H1 (cell line): ENCODE data around the gene GRIK1. TPM values are rescaled to one million over a fixed set of nuclear protein-coding genes. Genes with fewer than 3 reads are reported as not detected.

Source experiments
- CTCF ChIA-PET: fragments of 300-600 bp; sonication (Branson Sonifier 250); formaldehyde crosslinking; loops from one replicate; lab custom pipeline; 2021; ENCODE audit not compliant: partially characterized antibody; lab: Charles Lee
- POLR2A ChIA-PET: fragments of 300-600 bp; sonication (Branson Sonifier 250); formaldehyde crosslinking; loops from one replicate; lab custom pipeline; 2021; ENCODE audit warnings: inconsistent platforms; ENCODE audit not compliant: partially characterized antibody; lab: Charles Lee
- DNase-seq, 2 experiments: peaks; one replicate each; pipeline versions ENCODE4 v3.0.0 to v3.0.0-alpha.2; 2010 to 2022; ENCODE audit warnings: low spot score in 2 of 2, low read depth in 1 of 2, mixed read lengths in 1 of 2
- FAIRE-seq: peaks from 2 replicates; lab custom pipeline; 2011; peaks lifted over from hg19 to GRCh38; lab: Jason Lieb, UNC
- H2AFZ ChIP-seq: 2 replicates; pipeline ENCODE4 v1.8.1; 2012; ENCODE audit warnings: low read length, inconsistent platforms
- H2AK5ac ChIP-seq: 2 replicates; pipeline ENCODE4 v1.6.1; 2013; ENCODE audit warnings: low read depth, low read length
- H2BK120ac ChIP-seq: replicated peaks from 2 replicates; pipeline ENCODE3; 2013; ENCODE audit warnings: low read depth, low read length, inconsistent platforms
- H2BK12ac ChIP-seq: 2 replicates; pipeline ENCODE4 v1.6.1; 2013; ENCODE audit warnings: low read depth, low read length
- H2BK15ac ChIP-seq: 2 replicates; pipeline ENCODE4 v1.6.1; 2013; ENCODE audit warnings: low read length
- H2BK20ac ChIP-seq: 2 replicates; pipeline ENCODE4 v1.6.1; 2013; ENCODE audit warnings: low read length
- H2BK5ac ChIP-seq: 2 replicates; pipeline ENCODE4 v1.6.1; 2013; ENCODE audit warnings: low read depth, low read length
- H3K14ac ChIP-seq: 2 replicates; pipeline ENCODE4 v1.6.1; 2013; ENCODE audit warnings: inconsistent platforms; ENCODE audit not compliant: insufficient read length
- H3K18ac ChIP-seq: 2 replicates; pipeline ENCODE4 v1.6.1; 2013; ENCODE audit warnings: low read length; ENCODE audit errors: extremely low read depth
- H3K23ac ChIP-seq: 2 replicates; pipeline ENCODE4 v1.6.1; 2013; ENCODE audit warnings: inconsistent platforms; ENCODE audit not compliant: insufficient read length
- H3K23me2 ChIP-seq: 2 replicates; pipeline ENCODE4 v1.6.1; 2013; ENCODE audit warnings: low read depth, low read length
- H3K27ac ChIP-seq: 2 replicates; pipeline ENCODE4 v1.6.1; 2011; ENCODE audit warnings: low read depth, low read length, inconsistent platforms
- H3K27me3 ChIP-seq, 4 experiments: replicated peaks in 1 of 4; 1 replicate in 1 of 4; 2 replicates in 3 of 4; pipeline versions ENCODE4 v1.6.1 to v1.8.1; 2011 to 2013; ENCODE audit warnings: low read length in 3 of 4, mild to moderate bottlenecking in 3 of 4, inconsistent platforms in 2 of 4, mixed read lengths in 2 of 4, moderate library complexity in 1 of 4; ENCODE audit not compliant: control insufficient read depth in 3 of 4, insufficient read depth in 3 of 4; ENCODE audit errors: extremely low read depth in 1 of 4
- H3K36me3 ChIP-seq, 4 experiments: 2 replicates each; pipeline versions ENCODE4 v1.6.1 to v1.8.1; 2011 to 2013; ENCODE audit warnings: mild to moderate bottlenecking in 4 of 4, low read length in 3 of 4, moderate library complexity in 2 of 4, control low read depth in 1 of 4, inconsistent platforms in 1 of 4; ENCODE audit not compliant: insufficient read depth in 4 of 4, control insufficient read depth in 2 of 4
- H3K4ac ChIP-seq: replicated peaks from 2 replicates; pipeline ENCODE3; 2013; ENCODE audit warnings: low read length, low read depth, mixed read lengths, inconsistent platforms; ENCODE audit not compliant: insufficient read length
- H3K4me1 ChIP-seq, 4 experiments: replicated peaks in 1 of 4; 1 replicate in 1 of 4; 2 replicates in 3 of 4; pipeline versions ENCODE4 v1.6.1 to v1.8.1; 2011 to 2013; ENCODE audit warnings: low read length in 3 of 4, inconsistent platforms in 2 of 4, mixed read lengths in 1 of 4; ENCODE audit not compliant: insufficient read depth in 4 of 4, control insufficient read depth in 3 of 4
- H3K4me2 ChIP-seq, 2 experiments: 2 replicates each; pipeline versions ENCODE4 v1.6.1 to v1.8.1; 2011 to 2013; ENCODE audit warnings: low read depth in 2 of 2, low read length in 2 of 2, control low read depth in 1 of 2, inconsistent platforms in 1 of 2, mild to moderate bottlenecking in 1 of 2; ENCODE audit not compliant: insufficient read depth in 1 of 2
- H3K4me3 ChIP-seq, 4 experiments: fragments of 200-600, 300-600 bp in 1 of 4; sonication (generic), shearing (Covaris generic), sonication (Bioruptor Twin) in 1 of 4; 2 replicates each; pipeline versions ENCODE4 v1.5.1 to v1.8.1; 2011 to 2016; ENCODE audit warnings: low read length in 4 of 4, low read depth in 3 of 4, control low read depth in 2 of 4, inconsistent platforms in 2 of 4, mild to moderate bottlenecking in 2 of 4, mixed read lengths in 1 of 4, moderate library complexity in 1 of 4; ENCODE audit not compliant: insufficient read depth in 2 of 4; ENCODE audit errors: extremely low read depth in 1 of 4
- H3K56ac ChIP-seq: replicated peaks from 2 replicates; pipeline ENCODE3; 2013; ENCODE audit warnings: low read depth, mild to moderate bottlenecking, mixed read lengths, low read length, inconsistent platforms; ENCODE audit not compliant: insufficient read length
- H3K79me1 ChIP-seq: 2 replicates; pipeline ENCODE4 v1.6.1; 2013; ENCODE audit warnings: low read depth, low read length, control low read depth
- H3K79me2 ChIP-seq, 2 experiments: 2 replicates each; pipeline versions ENCODE4 v1.6.1 to v1.8.1; 2012 to 2013; ENCODE audit warnings: low read length in 2 of 2, mild to moderate bottlenecking in 2 of 2, inconsistent platforms in 1 of 2; ENCODE audit not compliant: insufficient read depth in 2 of 2, control insufficient read depth in 1 of 2
- H3K9ac ChIP-seq, 4 experiments: replicated peaks in 1 of 4; 1 replicate in 1 of 4; 2 replicates in 3 of 4; pipeline versions ENCODE4 v1.6.1 to v1.8.1; 2011 to 2013; ENCODE audit warnings: low read depth in 3 of 4, low read length in 3 of 4, control low read depth in 2 of 4, mild to moderate bottlenecking in 2 of 4, moderate library complexity in 2 of 4, inconsistent platforms in 1 of 4; ENCODE audit errors: extremely low read depth in 1 of 4
- H3K9me3 ChIP-seq, 2 experiments: 2 replicates each; pipeline versions ENCODE4 v1.6.1 to v1.8.1; 2012 to 2013; ENCODE audit warnings: mild to moderate bottlenecking in 2 of 2, moderate library complexity in 2 of 2, control low read depth in 1 of 2, inconsistent platforms in 1 of 2, low read depth in 1 of 2, low read length in 1 of 2, mixed read lengths in 1 of 2; ENCODE audit not compliant: insufficient read depth in 2 of 2
- H4K20me1 ChIP-seq, 2 experiments: replicated peaks in 1 of 2; 2 replicates each; pipeline versions ENCODE3 to v1.8.1; 2011 to 2013; ENCODE audit warnings: inconsistent platforms in 2 of 2, low read length in 2 of 2, mild to moderate bottlenecking in 1 of 2; ENCODE audit not compliant: insufficient read depth in 2 of 2, control insufficient read depth in 1 of 2
- H4K5ac ChIP-seq: 2 replicates; pipeline ENCODE4 v1.6.1; 2013; ENCODE audit warnings: low read length, low read depth, mixed read lengths, inconsistent platforms; ENCODE audit not compliant: insufficient read length
- H4K8ac ChIP-seq: 2 replicates; pipeline ENCODE4 v1.8.0; 2013; ENCODE audit warnings: mild to moderate bottlenecking, moderate library complexity, low read length, inconsistent platforms; ENCODE audit not compliant: insufficient read depth; ENCODE audit errors: extremely low read depth
- H4K91ac ChIP-seq: replicated peaks from 2 replicates; pipeline ENCODE3; 2013; ENCODE audit warnings: low read length, mixed read lengths, inconsistent platforms; ENCODE audit not compliant: insufficient read length
- ASH2L ChIP-seq: fragments of 200-600, 300-600 bp; sonication (generic); IDR thresholded peaks from one replicate; pipeline ENCODE4 v1.7.1; 2017; ENCODE audit warnings: low read length
- EP300 ChIP-seq, 2 experiments: IDR thresholded peaks; 1 replicate in 1 of 2; 2 replicates in 1 of 2; pipeline ENCODE4 v1.6.1; 2011 to 2012; ENCODE audit warnings: low read depth in 2 of 2, low read length in 2 of 2, mild to moderate bottlenecking in 2 of 2, borderline replicate concordance in 1 of 2, inconsistent platforms in 1 of 2, moderate library complexity in 1 of 2
- JUN ChIP-seq: IDR thresholded peaks from 2 replicates; pipeline ENCODE4 v1.6.1; 2011; ENCODE audit warnings: low read depth, mild to moderate bottlenecking, improper control_type of control experiment, low read length
- KDM1A ChIP-seq: fragments of 200-600, 300-600 bp; sonication (generic); IDR thresholded peaks from 2 replicates; pipeline ENCODE4 v1.7.1; 2016; ENCODE audit warnings: mild to moderate bottlenecking, low read length, borderline replicate concordance
- POLR2A ChIP-seq, 2 experiments: IDR thresholded peaks; 1 replicate in 1 of 2; 2 replicates in 1 of 2; pipeline ENCODE4 v1.6.1; 2011; ENCODE audit warnings: low read depth in 2 of 2, low read length in 2 of 2, mild to moderate bottlenecking in 2 of 2; ENCODE audit errors: control extremely low read depth in 1 of 2
- RNF2 ChIP-seq: fragments of 200-900, 300-1000 bp; sonication (generic); IDR thresholded peaks from 2 replicates; pipeline ENCODE4 v1.7.1; 2016; ENCODE audit warnings: borderline replicate concordance, low read depth, mild to moderate bottlenecking, antibody characterized with exemption, low read length; ENCODE audit not compliant: poor library complexity, severe bottlenecking; ENCODE audit errors: missing control alignments
- SIN3A ChIP-seq, 2 experiments: IDR thresholded peaks in 1 of 2; conservative IDR thresholded peaks in 1 of 2; 2 replicates each; pipeline ENCODE4 v1.6.1; 2011 to 2012; ENCODE audit warnings: low read length in 2 of 2, improper control_type of control experiment in 1 of 2, low read depth in 1 of 2, mild to moderate bottlenecking in 1 of 2
- SRF ChIP-seq: IDR thresholded peaks from 2 replicates; pipeline ENCODE4 v1.6.1; 2011; ENCODE audit warnings: mild to moderate bottlenecking, low read depth, low read length, moderate library complexity
- WGBS, 2 experiments: shearing (Covaris generic) in 1 of 2; methylation state at CpG; one replicate each; pipeline versions ENCODE4 v1.1.6 to v1.1.7; 2013 to 2015; ENCODE audit warnings: low lambda C conversion rate in 2 of 2, mixed read lengths in 2 of 2, inconsistent platforms in 1 of 2, low coverage in 1 of 2, missing lambda C conversion rate in 1 of 2; ENCODE audit not compliant: insufficient replicate concordance in 2 of 2, insufficient coverage in 1 of 2, insufficient read length in 1 of 2; ENCODE audit errors: extremely low coverage in 1 of 2, missing lambda C conversion rate in 1 of 2; 5-methylcytosine and 5-hydroxymethylcytosine counted together
- polyA plus RNA-seq, 7 experiments: library from polyadenylated mRNA; depleted of rRNA in 3 of 7; stranded (reverse) in 5 of 7; unstranded in 2 of 7; fragments of >200 nt in 5 of 7; fragments of 200-250 nt in 2 of 7; gene quantifications; 1 replicate in 5 of 7; 2 replicates in 1 of 7; 4 replicates in 1 of 7; pipeline versions ENCODE4 v1.2.1 to v1.2.3, GENCODE V29; 2011 to 2013; ENCODE audit warnings: missing spikeins in 2 of 7, mixed read lengths in 2 of 7
- total RNA-seq: library from RNA; stranded (reverse); fragmentation: NEBNext Ultra II Directional; extraction: Animal tissue kit (Norgen Biotek cat#: 25700); gene quantifications from 2 replicates; pipeline ENCODE4 v1.2.1, GENCODE V29; 2021

The GRIK1 gene
- total and polyA plus RNA-seq, 2 of the 8 experiments (the other 6 are each of a cell fraction or from before 2014, with no cell fraction given): 0.11 to 0.32 TPM

DNA sequence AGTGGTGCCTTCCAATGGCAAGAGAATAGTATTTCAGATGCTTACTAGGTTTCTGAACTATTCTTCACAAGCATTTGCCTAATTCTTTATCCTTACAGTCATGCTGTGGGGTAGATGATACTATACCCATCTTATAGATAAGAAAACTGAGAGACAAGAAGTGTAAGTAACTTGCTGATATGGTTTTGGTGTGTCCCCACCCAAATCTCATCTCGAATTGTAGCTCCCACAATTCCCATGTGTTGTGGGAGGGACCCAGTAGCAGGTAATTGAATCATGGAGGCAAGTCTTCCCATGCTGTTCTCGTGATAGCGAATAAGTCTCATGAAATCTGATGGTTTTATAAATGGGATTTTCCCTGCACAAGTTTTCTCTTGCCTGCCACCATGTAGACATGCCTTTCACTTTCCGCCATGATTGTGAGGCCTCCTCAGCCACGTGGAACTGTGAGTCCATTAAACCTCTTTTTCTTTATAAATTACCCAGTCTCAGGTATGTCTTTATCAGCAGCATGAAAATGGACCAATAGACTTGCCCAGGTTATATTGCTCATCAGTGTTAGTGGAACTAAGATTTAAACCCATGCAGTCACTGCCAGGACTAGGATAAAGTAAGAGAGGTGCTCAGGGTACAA, 298.7 kb downstream of the GRIK1 start:
- no peaks in the 10 kb centered on the region for H3K23me2 ChIP-seq
- CTCF ChIA-PET: interaction anchor here (1.4 kb wide), 1 partner anchor 31 kb away, joined by 3 read pairs; no protein-coding TSS in a partner anchor
- H3K4me3 ChIP-seq: no peak overlapping the region
- H3K14ac ChIP-seq: no peak overlapping the region
- H4K20me1 ChIP-seq: no peaks in the 10 kb centered on the region
- H2BK20ac ChIP-seq: no peak overlapping the region
- no peak overlapping the region for H2BK12ac ChIP-seq
- POLR2A ChIA-PET: no interaction called here
- H2BK120ac ChIP-seq: no peak overlapping the region
- H3K4me2 ChIP-seq: no peak overlapping the region
- no peak overlapping the region for H4K91ac ChIP-seq
- H3K79me2 ChIP-seq: no peaks in the 10 kb centered on the region
- FAIRE-seq (no peak), DNase-seq (no peak)
- H2AFZ ChIP-seq: no peak overlapping the region
- no peaks in the 10 kb centered on the region for H3K36me3 ChIP-seq
- no peak overlapping the region for H4K5ac ChIP-seq
- no peak overlapping the region for H2BK15ac ChIP-seq
- H4K8ac ChIP-seq: no peak overlapping the region
- H3K4ac ChIP-seq: no peak overlapping the region
- no peak overlapping the region for H3K18ac ChIP-seq
- TF ChIP-seq JUN: no peak
- TF ChIP-seq KDM1A: no peak
- TF ChIP-seq EP300 (IDR thresholded peaks at IDR 0.05; ENCODE audit: borderline replicate concordance in 1 of 2, low read depth in 2 of 2, low read length in 2 of 2): no peak
- TF ChIP-seq ASH2L: no peak
- TF ChIP-seq POLR2A (IDR thresholded peaks at IDR 0.05; ENCODE audit: control extremely low read depth in 1 of 2, low read depth in 2 of 2, low read length in 2 of 2): no peak
- TF ChIP-seq SIN3A (conservative IDR thresholded peaks at IDR 0.05 in 1 of 2, IDR thresholded peaks at IDR 0.05 in 1 of 2; ENCODE audit: low read depth in 1 of 2, low read length in 2 of 2): no peak
- no peak for TF ChIP-seq RNF2
- TF ChIP-seq SRF: no peak
- H3K23ac ChIP-seq: no peak overlapping the region
- no peak overlapping the region for H3K27ac ChIP-seq
- H2BK5ac ChIP-seq: no peak overlapping the region
- no peaks in the 10 kb centered on the region for H3K4me1 ChIP-seq
- no peak overlapping the region for H2AK5ac ChIP-seq
- H3K9me3 ChIP-seq: no peaks in the 10 kb centered on the region
- no peaks in the 10 kb centered on the region for H3K27me3 ChIP-seq
- H3K79me1 ChIP-seq: no peaks in the 10 kb centered on the region
- no peak overlapping the region for H3K56ac ChIP-seq
- WGBS, 2 experiments: 86% methylated on average over 5 of the region's 5 CpGs; no CpG with 5 or more reads in 1 of the 2 experiments
- H3K9ac ChIP-seq: no peak overlapping the region
